Measurements from ENCODE around the gene TMEM184A. TPM values are rescaled to one million over a fixed set of nuclear protein-coding genes. Genes with fewer than 3 reads are reported as not detected.

The TMEM184A gene
- total and polyA plus RNA-seq, 2 of the 13 experiments (the other 11 are each of a cell fraction or from before 2014, with no cell fraction given), result 9.5 to 20.4 TPM

DNA sequence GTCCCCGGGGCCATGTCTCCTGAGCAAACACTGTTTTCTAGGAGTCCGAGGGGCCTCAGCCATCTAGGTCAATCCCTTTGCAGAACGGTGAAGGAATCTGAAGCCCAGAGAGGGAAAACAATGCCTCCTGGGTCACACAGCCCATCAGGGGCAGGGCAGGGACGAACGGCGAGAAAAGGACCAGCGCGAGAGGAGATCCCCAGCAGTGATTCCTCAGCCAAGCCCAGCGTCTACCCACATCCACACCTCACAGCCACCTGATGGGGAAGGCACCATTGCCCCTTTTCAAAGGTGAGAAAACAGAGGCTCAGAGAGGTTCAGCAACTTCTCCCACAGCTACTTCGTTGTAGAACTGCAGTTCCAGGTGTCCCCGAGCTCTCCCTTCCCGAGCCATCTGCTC lies 31.7 kb upstream of the TMEM184A start:
- CTCF ChIA-PET (ENCODE audit: low intra/inter-chr PET ratio, low total read pairs), result no interaction called here
- in situ Hi-C loops (cut with HindIII; ENCODE audit: extremely low pct_ligation_motif_present, low pct_unique_long_range_greater_than_20kb), result loop anchor here (10.0 to 25.0 kb wide), 2 partner anchors 167 to 625 kb away; no protein-coding TSS in a partner anchor

DNA sequence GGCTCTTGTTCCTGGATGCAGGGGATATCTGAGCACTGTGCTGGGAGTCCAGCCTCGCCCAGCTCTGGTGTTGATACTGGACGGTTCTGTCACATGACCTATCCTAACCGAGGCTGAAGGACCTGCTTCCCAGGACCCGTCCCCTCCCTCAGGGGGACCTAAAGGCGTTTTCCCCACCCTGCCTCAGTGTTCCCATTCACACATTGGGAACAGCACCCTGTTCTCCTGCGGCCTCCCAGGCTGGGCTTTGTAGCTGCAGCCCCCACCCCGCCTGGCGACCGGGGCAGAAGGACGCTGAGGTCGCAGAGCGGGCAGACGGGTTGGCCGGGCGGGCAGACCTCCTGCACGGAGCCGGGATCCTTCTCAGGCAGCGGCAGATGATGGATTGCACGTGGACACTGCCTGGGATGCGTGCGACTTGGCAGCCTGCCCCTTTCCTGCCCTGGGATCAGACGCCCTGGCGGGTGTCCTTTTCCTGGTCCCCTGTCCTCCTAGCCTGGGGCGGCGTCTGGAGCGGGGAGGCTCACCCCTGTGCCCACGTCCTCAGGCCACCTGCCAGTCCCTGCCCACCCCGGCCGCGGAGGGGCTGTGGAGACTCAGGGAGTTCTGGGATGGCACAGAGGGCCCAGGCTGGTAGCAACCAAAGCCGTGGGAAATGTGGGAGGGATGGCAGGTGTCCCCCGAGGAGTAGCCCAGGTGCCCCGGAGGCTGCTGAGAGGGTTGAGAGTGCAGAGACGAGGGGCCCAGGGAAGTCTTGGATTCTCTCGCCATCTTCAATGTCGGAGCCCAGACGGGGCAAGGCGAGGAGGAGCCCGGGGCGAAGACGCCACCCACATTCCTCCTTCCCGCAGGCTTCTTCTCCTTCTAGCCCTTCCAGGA lies 31.1 kb upstream of the TMEM184A start:
- ChIA-PET POLR2A (no interaction called here), CTCF (ENCODE audit: low intra/inter-chr PET ratio, low total read pairs) (no interaction called here)
- H3K4me1 ChIP-seq (ENCODE audit: insufficient read depth, low read length), result no peaks in the 10 kb centered on the region
- FAIRE-seq (no peak), DNase-seq (ENCODE audit: low spot score) (no peak), ATAC-seq (no peak)
- BruUV-seq (replicated peaks), result no TSS peak
- H3K4me3 ChIP-seq (replicated peaks in 1 of 3; ENCODE audit: insufficient read depth in 1 of 3, low read depth in 2 of 3, low read length in 3 of 3), result no peak overlapping the region
- intact Hi-C loops (cut with micrococcal nuclease; ENCODE audit: unreplicated experiment) (no loop called here), in situ Hi-C loops (cut with HindIII; ENCODE audit: extremely low pct_ligation_motif_present, low pct_unique_long_range_greater_than_20kb) (loop anchor here (10.0 to 25.0 kb wide), 2 partner anchors 168 to 625 kb away; no protein-coding TSS in a partner anchor)
- 68% methylated on average over 15 of the region's 42 CpGs for WGBS (ENCODE audit: low lambda C conversion rate)
- H3K9ac ChIP-seq (ENCODE audit: insufficient read depth, low read depth, low read length), result no peak overlapping the region
- no peak overlapping the region; the same call in 1 of the 2 replicates for H3K4me2 ChIP-seq (ENCODE audit: low read depth, low read length)
- H2AFZ ChIP-seq (ENCODE audit: low read length), result no peak overlapping the region
- H3K36me3 ChIP-seq (replicated peaks in 1 of 2; ENCODE audit: control insufficient read depth in 1 of 2, insufficient read depth in 2 of 2, low read length in 2 of 2), result no peaks in the 10 kb centered on the region
- H4K20me1 ChIP-seq (ENCODE audit: insufficient read depth, low read length), result no peaks in the 10 kb centered on the region
- no peak overlapping the region for H3K27ac ChIP-seq (ENCODE audit: extremely low read length, insufficient read depth, low read length)
- no peaks in the 10 kb centered on the region for H3K79me2 ChIP-seq (ENCODE audit: insufficient read depth, low read length)
- H3K27me3 ChIP-seq (ENCODE audit: control insufficient read depth in 1 of 2, insufficient read depth in 2 of 2, low read length in 2 of 2), result peaks cover 4 to 61% of the 10 kb centered on the region in 2 experiments; a peak in 3 of 5 replicates
- peaks cover 8% of the 10 kb centered on the region; the same call in 1 of the 2 replicates for H3K9me3 ChIP-seq (ENCODE audit: low read length)
- TF ChIP-seq, protein P1, sequence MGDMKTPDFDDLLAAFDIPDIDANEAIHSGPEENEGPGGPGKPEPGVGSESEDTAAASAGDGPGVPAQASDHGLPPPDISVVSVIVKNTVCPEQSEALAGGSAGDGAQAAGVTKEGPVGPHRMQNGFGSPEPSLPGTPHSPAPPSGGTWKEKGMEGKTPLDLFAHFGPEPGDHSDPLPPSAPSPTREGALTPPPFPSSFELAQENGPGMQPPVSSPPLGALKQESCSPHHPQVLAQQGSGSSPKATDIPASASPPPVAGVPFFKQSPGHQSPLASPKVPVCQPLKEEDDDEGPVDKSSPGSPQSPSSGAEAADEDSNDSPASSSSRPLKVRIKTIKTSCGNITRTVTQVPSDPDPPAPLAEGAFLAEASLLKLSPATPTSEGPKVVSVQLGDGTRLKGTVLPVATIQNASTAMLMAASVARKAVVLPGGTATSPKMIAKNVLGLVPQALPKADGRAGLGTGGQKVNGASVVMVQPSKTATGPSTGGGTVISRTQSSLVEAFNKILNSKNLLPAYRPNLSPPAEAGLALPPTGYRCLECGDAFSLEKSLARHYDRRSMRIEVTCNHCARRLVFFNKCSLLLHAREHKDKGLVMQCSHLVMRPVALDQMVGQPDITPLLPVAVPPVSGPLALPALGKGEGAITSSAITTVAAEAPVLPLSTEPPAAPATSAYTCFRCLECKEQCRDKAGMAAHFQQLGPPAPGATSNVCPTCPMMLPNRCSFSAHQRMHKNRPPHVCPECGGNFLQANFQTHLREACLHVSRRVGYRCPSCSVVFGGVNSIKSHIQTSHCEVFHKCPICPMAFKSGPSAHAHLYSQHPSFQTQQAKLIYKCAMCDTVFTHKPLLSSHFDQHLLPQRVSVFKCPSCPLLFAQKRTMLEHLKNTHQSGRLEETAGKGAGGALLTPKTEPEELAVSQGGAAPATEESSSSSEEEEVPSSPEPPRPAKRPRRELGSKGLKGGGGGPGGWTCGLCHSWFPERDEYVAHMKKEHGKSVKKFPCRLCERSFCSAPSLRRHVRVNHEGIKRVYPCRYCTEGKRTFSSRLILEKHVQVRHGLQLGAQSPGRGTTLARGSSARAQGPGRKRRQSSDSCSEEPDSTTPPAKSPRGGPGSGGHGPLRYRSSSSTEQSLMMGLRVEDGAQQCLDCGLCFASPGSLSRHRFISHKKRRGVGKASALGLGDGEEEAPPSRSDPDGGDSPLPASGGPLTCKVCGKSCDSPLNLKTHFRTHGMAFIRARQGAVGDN (CRISPR knock-in tag; IDR thresholded peaks at IDR 0.05), result peak; percentile 10; the same call in 1 of the 2 replicates
- TF ChIP-seq RXRB (CRISPR knock-in tag; IDR thresholded peaks at IDR 0.05; ENCODE audit: borderline replicate concordance), result peak; percentile 18; the same call in 1 of the 2 replicates
- TF ChIP-seq CAMTA2 (CRISPR knock-in tag; IDR thresholded peaks at IDR 0.05; ENCODE audit: borderline replicate concordance), result no peak
- TF ChIP-seq BHLHE40 (IDR thresholded peaks at IDR 0.05; ENCODE audit: low read length), result 0 out of 2 replicates have a peak, but pooled peaks have one; percentile 23
- TF ChIP-seq, protein P2, sequence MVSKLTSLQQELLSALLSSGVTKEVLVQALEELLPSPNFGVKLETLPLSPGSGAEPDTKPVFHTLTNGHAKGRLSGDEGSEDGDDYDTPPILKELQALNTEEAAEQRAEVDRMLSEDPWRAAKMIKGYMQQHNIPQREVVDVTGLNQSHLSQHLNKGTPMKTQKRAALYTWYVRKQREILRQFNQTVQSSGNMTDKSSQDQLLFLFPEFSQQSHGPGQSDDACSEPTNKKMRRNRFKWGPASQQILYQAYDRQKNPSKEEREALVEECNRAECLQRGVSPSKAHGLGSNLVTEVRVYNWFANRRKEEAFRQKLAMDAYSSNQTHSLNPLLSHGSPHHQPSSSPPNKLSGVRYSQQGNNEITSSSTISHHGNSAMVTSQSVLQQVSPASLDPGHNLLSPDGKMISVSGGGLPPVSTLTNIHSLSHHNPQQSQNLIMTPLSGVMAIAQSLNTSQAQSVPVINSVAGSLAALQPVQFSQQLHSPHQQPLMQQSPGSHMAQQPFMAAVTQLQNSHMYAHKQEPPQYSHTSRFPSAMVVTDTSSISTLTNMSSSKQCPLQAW (CRISPR knock-in tag; IDR thresholded peaks at IDR 0.05), result peak; percentile 47; the same call in 1 of the 2 replicates

More for the DNA sequence above, 31.7 kb upstream of the TMEM184A start:
- intact Hi-C loops (cut with micrococcal nuclease; ENCODE audit: unreplicated experiment), result no loop called here
- no peak overlapping the region for H2AFZ ChIP-seq (ENCODE audit: low read length)
- no peak overlapping the region for H3K27ac ChIP-seq (ENCODE audit: extremely low read length, insufficient read depth, low read length)
- POLR2A ChIA-PET, result no interaction called here
- BruUV-seq (replicated peaks), result no TSS peak
- H3K4me1 ChIP-seq (ENCODE audit: insufficient read depth, low read length), result no peaks in the 10 kb centered on the region
- ATAC-seq (no peak), FAIRE-seq (no peak), DNase-seq (ENCODE audit: low spot score) (no peak)
- peaks cover 4 to 67% of the 10 kb centered on the region in 2 experiments; a peak in 3 of 5 replicates for H3K27me3 ChIP-seq (ENCODE audit: control insufficient read depth in 1 of 2, insufficient read depth in 2 of 2, low read length in 2 of 2)
- H3K4me2 ChIP-seq (ENCODE audit: low read depth, low read length), result no peak overlapping the region
- no peaks in the 10 kb centered on the region for H3K36me3 ChIP-seq (replicated peaks in 1 of 2; ENCODE audit: control insufficient read depth in 1 of 2, insufficient read depth in 2 of 2, low read length in 2 of 2)
- peaks cover 8% of the 10 kb centered on the region; the same call in 1 of the 2 replicates for H3K9me3 ChIP-seq (ENCODE audit: low read length)
- TF ChIP-seq, protein P3, sequence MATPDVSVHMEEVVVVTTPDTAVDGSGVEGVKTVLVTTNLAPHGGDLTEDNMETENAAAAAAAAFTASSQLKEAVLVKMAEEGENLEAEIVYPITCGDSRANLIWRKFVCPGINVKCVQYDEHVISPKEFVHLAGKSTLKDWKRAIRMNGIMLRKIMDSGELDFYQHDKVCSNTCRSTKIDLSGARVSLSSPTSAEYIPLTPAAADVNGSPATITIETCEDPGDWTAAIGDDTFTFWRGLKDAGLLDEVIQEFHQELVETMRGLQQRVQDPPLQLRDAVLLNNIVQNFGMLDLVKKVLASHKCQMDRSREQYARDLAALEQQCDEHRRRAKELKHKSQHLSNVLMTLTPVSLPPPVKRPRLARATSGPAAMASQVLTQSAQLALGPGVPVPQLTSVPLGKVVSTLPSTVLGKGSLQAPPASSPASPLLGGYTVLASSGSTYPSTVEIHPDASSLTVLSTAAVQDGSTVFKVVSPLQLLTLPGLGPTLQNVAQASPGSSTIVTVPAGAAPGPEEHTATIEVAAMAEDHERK (CRISPR knock-in tag; IDR thresholded peaks at IDR 0.05; ENCODE audit: low read depth), result no peak
- TF ChIP-seq ZNF768 (CRISPR knock-in tag; IDR thresholded peaks at IDR 0.05), result peak; percentile 89
- no peak overlapping the region for H3K4me3 ChIP-seq (replicated peaks in 1 of 3; ENCODE audit: insufficient read depth in 1 of 3, low read depth in 2 of 3, low read length in 3 of 3)
- no peaks in the 10 kb centered on the region for H3K79me2 ChIP-seq (ENCODE audit: insufficient read depth, low read length)
- no peaks in the 10 kb centered on the region for H4K20me1 ChIP-seq (ENCODE audit: insufficient read depth, low read length)
- WGBS (ENCODE audit: low lambda C conversion rate), result 55% methylated on average over 11 of the region's 12 CpGs
- no peak overlapping the region for H3K9ac ChIP-seq (ENCODE audit: insufficient read depth, low read depth, low read length)

All from HepG2 (cell line).